Pulmonary artery endothelial cell (primary cell): ENCODE results near the gene SLC9A8. TPM values are rescaled to one million over a fixed set of nuclear protein-coding genes. Genes with fewer than 3 reads are reported as not detected.

ENCODE experiments used
- DNase-seq: peaks from one replicate; pipeline ENCODE4 v3.0.0-alpha.2; 2011; ENCODE audit warnings: low read depth, low spot score
- total RNA-seq: library from RNA; depleted of rRNA; stranded (reverse); fragments of >200 nt; gene quantifications from 2 replicates; pipeline ENCODE4 v1.2.3, GENCODE V29; 2014

The SLC9A8 gene
- total RNA-seq, 1 donor from 2014 or later = 6.2 TPM

DNA sequence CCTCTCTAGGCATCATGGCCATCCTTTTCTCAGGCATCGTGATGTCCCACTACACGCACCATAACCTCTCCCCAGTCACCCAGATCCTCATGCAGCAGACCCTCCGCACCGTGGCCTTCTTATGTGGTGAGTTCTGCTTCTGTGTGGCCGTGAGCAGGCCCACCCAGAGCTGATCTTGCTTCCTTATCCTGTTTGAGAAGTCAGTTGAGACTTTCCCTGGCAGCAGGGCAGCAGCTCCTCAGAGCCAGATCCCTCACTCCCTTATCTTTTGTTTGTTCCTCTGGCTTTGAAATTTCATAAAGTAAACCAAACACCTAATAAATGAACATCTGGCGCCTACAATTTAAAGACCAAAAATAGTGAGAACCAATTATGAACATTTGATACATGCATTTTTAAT lies 62.1 kb downstream of the SLC9A8 start:
- DNase-seq = no peak

DNA sequence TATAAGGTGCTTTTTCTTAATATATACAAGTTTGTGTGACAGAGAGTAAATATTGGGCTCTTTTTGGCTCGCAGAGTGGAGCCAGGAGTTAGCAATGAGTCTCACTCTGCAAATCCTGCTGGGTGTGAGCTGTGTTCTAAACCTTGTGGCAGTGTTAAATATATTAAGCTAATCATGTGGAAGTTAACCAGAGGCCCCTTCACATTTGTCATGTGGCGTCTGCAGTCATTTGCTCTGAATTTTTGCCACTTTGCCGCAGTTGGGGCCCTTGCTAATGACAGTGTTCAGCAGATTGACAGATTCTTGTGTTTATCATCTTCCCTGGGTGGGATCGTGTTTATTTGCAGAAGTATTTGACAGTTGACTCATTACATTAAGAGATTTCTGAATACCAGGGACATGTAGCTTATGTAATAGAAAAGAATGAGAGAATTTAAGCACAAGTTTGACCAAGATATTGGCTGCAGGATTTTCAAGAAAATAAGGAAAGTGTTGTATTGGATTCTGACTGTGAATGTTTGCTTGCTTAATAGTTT lies 64.8 kb downstream of the SLC9A8 start:
- no peak for DNase-seq

DNA sequence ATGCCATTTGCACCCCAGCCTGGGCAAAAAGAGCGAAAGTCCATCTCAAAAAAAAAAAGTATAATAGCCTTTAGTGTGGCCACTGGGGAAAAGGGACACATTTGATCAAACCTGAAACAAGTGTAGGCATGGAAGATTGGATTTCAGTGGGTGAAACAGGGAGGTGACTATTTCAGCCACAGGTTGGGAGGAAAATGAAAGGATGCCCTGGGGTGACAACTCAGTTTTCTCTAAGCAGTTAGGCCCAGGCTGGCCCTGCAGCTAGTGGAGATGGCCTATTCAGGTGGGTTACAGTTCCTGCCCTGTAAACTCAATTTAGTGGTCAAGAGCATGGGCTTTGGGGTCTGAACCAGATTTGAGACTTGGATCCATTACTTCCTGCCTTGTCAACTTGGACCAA lies 66.3 kb downstream of the SLC9A8 start:
- DNase-seq = no peak

DNA sequence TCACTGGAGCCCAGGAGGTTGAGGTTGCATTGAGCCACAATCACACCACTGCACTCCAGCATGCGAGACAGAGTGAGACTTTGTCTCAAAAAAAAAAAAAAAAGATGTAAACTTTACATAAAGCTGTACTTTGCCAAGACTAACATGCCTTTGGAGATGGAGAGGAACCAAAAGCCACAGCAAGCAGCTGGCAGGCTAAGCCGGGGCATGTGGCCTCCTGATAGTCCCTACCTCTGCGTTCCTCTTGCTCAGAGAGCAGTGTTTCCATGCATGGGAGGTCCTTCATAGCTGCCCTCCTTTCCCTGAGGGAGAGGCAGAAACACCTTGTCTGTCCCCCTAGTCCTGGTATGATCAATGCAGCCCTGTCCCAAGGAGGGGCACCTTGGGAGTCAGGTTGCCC lies 67.5 kb downstream of the SLC9A8 start:
- DNase-seq = no peak

DNA sequence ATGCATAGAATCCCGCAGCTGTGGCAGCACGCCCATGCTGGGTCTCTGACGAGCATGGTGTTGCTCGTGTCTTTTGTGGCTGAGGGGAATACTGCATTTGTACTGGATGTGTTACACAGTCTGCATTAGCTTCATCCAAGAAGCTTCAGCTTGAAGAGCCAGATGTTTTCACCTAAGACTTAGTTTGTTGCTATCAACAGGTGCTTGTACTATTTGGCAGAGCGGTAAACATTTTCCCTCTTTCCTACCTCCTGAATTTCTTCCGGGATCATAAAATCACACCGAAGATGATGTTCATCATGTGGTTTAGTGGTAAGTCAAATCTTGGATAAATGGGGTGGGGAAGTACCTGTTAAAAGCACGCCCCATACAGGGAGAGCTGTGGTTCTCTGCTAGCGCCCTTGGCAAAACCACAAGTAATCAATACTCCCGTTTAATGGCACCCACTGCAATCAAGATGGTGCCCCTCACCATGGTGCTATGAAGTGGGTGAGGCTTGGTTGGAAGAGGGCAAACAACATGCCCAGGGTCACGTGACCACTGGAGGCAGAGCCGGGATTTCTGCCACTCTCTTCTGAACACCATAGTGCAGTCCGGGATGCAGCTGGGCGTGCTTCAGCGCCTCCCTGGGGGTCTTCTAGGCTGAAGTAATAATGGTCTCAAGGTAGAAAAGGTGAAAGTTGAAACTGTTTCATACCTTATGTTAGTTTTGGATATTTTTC lies 68.3 kb downstream of the SLC9A8 start:
- no peak for DNase-seq

DNA sequence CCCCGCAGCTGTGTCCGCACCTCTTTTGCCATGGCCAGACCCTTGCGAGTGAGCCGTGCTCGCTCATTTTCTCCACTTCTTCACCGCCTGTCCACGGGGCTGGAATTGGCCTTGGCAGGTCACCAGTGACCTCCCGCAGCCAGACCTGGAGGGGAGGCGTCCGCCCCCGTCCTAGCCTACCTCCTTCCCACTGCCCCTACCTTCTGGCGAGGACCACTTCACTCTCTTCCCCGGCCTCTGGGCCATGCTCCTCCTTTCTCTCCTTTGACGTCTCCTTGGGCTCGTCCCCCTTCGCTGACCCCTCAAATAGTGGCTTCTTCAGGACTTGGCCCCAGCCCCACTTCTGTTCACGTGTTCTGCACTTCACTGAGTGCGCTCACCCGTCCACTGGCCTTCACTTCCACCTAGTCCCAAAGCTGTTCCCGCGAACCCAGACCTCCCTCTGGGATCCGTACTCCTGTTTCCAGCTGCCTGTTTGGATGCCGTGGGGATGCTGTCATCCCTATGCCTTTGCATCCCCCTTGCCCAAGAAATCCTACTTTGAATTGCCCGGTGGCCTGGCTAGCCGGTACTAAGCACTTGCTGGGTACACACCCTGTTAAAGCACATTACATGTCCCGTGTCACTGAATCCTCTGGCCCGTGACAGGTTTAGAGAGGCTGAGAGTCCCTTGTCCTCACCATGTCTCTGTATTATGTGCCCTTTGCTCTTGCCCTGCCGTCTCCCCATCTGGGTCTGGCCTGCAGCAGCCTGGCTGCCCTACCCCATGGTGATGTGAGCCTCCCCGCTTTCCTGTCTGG lies 69.7 kb downstream of the SLC9A8 start:
- DNase-seq = no peak

DNA sequence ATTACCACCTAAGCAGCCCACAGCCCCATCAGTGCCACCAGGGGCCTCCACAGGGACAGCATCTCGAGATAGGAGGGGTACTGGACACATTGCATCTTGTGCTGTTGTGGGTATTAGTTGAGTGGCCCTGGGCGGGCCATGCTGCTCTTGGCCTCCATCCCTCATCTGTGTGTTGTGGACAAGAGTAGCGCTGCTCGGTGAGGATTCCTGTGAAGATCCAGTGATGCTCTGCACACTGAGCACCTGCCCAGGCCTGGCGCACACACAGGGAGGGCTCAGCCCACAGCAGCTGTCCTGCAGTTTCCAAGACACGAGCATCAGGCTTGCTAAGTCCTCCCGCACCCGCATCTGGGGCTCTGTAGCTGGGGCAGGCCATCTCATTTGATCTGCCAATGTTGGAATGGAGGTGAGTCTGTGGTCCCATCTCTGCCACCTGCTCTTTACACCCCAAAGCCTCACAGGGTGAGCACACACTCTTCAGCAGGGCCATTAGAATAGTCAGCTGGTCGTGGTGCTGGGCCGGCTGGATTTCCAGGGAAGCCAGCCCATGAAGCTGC lies 70.7 kb downstream of the SLC9A8 start:
- no peak for DNase-seq

DNA sequence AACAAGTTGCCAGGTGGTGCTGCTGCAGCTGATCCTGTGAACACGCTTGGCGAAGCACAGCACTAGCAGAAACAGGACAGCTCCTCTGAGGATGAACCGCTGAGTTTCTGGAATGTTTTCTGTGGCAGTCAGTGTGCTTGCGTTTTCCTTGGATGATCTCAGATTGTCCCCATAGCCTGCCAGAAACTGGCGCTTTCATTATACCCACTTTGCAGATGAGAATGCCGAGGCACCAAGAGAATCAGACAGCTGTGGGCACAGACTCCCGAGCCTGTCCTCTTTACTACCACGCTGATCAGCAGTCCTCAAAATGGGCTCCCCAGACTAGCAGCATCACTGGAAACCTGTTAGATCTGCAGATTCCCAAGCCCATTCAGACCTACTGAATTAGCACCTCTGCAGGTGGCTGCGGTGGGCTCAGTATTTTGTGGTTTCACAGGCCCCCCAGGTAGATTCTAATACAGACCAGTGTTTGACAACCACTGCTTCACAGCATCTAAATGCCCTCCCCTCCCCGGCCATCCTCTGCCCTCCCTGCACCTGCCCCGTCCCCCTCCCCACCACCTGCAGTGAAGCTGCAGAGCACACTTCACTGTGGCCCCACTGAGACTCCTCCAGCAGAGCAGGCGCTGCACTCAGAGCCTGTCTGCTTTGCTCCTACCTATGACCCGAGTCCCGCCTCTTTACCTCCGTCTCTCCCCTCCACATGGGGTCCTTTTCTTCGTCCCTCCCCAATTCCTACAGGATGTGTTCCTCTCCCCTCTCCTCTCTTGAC lies 73.1 kb downstream of the SLC9A8 start:
- DNase-seq = no peak

DNA sequence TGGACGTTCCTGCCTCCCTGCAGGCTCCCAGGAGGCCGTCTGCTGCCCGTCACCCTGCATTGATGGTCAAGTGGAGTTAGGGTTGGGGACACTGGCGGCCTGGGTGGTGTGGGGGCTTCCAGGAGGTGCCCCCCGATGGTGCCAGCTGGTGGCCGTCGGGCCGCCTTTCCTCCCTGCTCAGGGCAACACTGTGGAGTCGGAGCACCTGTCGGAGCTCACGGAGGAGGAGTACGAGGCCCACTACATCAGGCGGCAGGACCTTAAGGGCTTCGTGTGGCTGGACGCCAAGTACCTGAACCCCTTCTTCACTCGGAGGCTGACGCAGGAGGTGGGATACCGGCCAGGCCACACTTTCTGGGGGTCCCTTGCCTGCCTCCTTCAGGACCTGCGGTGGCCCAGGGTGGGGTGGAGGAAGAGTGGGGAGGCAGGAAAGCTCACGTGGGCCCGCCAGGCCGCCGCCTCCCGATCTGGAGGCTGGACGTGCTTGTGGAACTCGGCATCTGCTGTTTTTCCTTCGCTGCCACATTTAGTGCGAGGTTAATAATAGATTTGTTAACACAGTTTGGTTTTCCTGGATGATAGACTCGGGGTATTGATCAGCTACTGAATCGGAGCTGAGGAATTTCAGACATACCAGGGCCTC lies 74.1 kb downstream of the SLC9A8 start:
- no peak for DNase-seq

DNA sequence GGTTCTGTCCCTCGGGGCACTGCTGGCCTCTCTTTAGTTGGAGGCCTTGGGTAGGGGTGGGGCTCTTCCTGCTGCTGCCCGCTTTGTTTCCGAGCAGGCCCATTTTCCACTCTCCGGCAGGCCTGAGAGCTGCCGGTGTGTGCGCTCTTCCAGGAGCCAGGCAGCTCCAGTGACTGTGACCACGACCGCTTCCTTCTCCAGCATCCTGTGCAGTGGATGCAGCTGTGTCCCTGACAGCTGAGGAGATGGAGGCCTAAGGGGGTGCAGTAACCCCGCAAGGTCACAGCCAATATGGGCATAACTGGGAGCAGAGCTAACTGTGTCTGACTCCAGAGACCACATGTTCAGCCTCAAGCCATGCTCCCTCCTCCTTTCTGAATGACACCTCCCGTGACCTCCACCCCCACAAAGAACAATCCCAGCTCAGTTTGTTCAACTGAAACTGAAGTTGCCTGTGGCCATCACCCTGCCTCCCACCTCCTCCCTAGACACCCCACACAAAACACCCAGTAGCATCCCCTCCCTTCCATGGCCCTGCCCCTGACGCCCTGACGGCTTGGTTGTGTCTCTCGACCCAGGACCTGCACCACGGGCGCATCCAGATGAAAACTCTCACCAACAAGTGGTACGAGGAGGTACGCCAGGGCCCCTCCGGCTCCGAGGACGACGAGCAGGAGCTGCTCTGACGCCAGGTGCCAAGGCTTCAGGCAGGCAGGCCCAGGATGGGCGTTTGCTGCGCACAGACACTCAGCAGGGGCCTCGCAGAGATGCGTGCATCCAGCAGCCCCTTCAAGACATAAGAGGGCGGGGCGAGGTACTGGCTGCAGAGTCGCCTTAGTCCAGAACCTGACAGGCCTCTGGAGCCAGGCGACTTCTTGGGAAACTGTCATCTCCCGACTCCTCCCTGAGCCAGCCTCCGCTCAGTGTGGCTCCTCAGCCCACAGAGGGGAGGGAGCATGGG lies 74.9 kb downstream of the SLC9A8 start:
- no peak for DNase-seq

DNA sequence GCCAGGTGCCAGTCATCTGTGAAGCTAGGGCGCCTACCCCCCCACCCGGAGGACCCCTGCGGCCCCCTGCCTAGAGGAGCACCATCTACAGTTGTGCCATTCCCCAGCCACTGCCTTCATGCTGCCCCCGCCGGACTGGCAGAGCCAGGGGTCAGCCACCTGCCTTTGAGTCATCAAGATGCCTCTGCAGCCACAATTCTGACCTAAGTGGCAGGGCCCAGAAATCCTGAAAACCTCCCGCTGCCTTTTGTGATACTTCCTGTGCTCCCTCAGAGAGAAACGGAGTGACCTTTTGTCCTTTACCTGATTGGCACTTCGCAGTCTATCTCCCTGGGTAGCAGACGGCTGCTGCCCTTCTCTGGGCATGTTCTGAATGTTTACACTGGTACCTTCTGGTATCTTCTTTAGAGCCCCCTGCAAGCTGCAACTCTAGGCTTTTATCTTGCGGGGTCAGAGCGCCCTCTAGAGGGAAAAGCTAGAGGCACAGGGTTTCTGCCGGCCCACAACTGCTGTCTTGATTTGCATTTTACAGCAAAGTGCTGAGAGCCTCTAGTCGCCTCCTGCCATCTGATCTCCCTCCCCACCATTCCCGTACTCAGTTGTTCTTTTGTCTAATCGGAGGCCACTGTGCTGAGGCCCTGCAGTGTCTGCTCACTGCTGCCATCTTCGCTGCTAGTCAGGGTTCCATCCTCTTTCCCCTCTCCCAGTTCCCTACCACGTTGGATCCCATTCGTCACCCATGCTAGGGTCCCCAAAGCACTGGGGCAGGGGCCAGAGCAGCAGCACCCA lies 75.8 kb downstream of the SLC9A8 start:
- peak; percentile 22 for DNase-seq

DNA sequence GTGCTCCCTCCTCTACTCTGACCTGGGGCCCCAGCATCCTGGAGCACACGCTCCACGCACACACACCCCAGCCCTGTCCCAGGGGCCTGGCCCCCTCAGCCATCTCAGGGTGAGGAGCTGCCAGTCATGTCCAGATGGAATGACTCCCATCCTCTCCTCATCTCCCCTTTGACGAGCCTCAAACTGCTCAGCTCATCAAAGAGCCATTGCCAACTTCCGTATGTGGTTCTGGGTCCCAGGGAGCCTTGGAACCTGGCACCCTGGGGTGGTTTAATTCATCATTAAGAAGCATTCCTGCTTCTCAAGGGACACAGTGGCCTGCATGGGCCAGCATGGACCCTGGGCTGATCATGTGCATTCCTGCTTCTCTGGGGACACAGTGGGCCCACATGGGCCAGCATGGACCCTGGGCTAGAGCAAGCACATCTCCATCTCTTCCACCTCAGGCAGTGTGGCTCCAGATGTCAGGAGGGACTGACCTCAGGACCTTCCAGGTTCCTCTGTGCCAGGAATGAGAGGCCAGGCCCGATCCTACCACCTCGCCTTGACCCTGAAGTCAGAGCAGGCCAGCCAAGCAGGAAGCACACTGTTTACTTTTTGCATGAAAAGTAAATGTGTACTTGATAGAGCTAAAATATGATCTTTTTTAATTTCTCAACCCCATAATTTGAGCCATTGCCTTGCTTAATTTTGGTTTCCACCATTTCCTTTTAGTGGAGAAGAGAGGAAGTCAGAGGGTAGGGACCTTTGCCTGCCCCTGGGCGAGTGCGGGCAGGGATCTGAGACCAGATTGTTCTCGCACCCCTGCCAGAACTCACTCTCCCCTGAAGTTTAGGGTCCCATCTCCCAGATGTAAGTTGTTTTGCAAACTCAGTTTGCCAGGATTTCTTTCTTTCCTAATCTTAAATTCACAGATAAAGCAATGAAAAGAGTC lies 76.6 kb downstream of the SLC9A8 start:
- DNase-seq = no peak

DNA sequence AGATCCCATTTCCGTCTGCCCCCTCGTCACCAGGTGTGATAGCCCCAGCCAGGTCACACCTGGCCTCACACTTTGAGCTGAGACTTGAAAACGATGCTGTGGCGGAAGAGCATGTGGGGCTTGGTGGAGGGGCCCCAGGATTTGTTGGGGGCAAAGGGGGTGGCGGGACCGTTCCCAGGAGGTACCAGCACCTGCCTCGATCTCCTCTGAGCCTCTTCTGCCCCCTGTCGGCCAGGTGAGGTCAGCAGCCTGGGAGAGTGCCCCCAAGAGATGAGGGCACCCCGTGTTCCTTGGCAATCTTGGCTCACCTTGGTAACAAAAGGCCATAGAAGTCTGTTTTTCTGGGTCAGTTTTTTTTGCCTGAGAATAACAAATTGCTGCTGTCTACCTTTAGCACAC lies 77.3 kb downstream of the SLC9A8 start:
- no peak for DNase-seq

DNA sequence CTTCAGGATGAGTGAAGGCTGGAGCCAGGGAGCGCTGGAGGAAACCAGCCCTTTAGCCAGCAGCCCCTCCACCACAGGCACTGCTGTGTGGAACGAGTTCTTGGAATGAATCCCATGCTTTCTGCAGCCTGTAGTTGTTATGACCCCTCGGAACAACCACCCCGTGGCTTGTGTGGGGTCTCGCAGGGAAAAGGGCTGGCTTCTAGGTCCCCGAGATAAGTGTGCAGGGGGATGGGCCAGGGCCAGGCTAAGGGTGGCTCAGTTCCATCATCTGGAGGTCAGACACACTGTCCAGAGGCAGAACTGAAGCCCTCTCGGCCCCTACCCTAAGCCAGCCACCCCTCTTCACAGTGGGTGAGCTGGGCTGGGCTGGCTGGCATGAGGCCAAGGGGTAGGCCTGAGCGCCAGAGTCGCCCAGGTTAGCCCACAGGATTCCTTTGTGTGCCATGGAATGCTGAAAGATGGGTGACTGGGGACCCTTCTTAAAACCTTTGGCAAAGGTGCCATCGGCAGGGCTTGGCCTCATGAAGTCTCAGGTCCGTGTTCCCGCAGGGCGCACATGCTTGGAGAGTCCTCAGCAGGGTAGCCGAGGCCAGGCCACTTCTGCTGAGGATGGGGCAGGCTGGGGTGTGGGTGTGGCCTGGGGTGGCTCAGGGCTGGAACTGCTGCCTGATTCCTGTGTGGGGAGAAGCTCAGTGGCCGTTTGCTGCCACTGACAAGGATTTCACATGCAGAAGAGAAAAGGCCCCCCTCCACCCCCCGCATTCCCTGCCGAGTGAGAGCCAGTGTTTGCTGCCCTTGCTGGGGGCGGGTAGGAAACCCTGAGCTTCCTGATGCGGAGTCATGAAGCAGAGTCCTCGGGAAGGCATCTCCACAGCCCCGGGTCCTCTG lies 78.1 kb downstream of the SLC9A8 start:
- DNase-seq = no peak

DNA sequence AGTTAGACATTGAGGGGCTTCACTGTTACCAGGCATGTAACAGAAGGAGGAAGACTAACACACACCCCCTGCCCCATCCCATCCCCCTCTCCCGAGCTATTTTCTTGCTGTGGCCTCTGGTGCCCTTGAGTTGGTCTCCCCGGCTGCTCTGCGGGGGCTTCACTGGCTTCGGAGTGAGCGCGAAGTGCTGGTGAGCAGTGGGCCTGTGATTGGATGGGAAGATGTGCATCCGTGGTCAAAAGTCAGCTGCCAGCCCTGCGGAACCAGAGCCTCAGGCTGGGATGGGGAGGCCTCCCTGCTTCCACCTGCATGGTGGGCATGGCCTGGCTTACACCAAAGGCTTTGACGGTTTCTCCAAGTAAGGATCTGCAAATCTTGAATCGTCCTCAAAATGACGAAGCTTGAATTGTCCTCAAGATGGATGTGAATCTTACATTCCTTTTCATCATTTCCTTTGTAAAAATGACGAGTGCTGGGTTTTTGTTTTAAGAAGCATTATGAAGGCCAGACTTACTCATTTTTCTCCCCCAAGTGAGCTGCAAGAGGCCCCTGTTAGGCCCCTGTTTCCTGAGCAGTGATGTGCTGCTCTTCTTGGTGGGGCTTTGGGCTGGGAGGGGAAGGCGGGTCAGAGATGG lies 79.0 kb downstream of the SLC9A8 start:
- DNase-seq = no peak

DNA sequence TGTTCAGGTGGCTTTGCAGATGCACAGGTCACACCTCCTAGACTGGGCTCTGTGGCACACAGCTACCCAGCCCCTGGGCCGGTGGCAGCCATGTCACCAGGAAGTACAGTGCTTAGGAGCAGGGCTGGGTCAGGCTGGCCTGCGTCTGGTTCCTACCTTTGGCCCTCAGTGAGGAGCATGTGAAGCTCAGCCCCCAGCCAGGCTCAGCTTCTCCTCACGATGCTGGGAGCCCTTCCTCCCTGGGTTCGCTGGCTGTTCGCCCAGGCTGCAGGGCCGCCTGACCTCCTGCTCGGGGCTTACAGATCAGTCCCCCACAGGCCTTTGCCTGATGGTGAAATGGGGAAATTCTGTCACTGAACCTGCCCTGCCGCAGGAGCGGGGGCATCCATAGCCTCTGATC lies 79.6 kb downstream of the SLC9A8 start:
- no peak for DNase-seq

DNA sequence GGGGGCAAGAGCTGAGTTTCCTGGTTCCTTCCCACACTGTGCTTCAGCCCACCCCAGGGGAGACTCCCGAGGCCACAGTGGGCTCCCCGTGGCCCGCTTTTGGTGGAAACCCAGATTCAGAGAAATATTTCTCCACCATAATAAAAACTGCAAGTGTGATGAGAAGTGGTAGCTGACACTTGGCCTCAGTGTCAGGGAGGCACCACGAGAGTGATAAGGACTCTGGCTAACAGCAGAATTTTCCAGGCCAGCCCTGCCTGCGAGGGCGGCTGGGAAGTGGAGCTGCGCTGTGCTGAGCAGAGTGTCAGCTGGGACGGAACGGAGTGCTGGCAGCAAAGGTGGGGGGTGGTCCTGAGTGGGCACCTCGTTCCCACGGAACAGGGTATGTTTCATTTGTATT lies 80.2 kb downstream of the SLC9A8 start:
- no peak for DNase-seq
